Activated naive CD4-positive, alpha-beta T cell treated with Interleukin-2 at 50 U/mL for 16 hours (primary cell): ENCODE measurements around the gene MUC5AC.
"Not testable (repeated sequence)": the region's sequence is repeated elsewhere in the genome, so short reads cannot be mapped to it uniquely, and the experiment has no call there.

Experiments used
- DNase-seq: peaks from one replicate; pipeline ENCODE4 v3.0.0-alpha.2; 2020

MUC5AC gene, protein sequence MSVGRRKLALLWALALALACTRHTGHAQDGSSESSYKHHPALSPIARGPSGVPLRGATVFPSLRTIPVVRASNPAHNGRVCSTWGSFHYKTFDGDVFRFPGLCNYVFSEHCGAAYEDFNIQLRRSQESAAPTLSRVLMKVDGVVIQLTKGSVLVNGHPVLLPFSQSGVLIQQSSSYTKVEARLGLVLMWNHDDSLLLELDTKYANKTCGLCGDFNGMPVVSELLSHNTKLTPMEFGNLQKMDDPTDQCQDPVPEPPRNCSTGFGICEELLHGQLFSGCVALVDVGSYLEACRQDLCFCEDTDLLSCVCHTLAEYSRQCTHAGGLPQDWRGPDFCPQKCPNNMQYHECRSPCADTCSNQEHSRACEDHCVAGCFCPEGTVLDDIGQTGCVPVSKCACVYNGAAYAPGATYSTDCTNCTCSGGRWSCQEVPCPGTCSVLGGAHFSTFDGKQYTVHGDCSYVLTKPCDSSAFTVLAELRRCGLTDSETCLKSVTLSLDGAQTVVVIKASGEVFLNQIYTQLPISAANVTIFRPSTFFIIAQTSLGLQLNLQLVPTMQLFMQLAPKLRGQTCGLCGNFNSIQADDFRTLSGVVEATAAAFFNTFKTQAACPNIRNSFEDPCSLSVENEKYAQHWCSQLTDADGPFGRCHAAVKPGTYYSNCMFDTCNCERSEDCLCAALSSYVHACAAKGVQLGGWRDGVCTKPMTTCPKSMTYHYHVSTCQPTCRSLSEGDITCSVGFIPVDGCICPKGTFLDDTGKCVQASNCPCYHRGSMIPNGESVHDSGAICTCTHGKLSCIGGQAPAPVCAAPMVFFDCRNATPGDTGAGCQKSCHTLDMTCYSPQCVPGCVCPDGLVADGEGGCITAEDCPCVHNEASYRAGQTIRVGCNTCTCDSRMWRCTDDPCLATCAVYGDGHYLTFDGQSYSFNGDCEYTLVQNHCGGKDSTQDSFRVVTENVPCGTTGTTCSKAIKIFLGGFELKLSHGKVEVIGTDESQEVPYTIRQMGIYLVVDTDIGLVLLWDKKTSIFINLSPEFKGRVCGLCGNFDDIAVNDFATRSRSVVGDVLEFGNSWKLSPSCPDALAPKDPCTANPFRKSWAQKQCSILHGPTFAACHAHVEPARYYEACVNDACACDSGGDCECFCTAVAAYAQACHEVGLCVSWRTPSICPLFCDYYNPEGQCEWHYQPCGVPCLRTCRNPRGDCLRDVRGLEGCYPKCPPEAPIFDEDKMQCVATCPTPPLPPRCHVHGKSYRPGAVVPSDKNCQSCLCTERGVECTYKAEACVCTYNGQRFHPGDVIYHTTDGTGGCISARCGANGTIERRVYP (N-terminal part only)

DNA sequence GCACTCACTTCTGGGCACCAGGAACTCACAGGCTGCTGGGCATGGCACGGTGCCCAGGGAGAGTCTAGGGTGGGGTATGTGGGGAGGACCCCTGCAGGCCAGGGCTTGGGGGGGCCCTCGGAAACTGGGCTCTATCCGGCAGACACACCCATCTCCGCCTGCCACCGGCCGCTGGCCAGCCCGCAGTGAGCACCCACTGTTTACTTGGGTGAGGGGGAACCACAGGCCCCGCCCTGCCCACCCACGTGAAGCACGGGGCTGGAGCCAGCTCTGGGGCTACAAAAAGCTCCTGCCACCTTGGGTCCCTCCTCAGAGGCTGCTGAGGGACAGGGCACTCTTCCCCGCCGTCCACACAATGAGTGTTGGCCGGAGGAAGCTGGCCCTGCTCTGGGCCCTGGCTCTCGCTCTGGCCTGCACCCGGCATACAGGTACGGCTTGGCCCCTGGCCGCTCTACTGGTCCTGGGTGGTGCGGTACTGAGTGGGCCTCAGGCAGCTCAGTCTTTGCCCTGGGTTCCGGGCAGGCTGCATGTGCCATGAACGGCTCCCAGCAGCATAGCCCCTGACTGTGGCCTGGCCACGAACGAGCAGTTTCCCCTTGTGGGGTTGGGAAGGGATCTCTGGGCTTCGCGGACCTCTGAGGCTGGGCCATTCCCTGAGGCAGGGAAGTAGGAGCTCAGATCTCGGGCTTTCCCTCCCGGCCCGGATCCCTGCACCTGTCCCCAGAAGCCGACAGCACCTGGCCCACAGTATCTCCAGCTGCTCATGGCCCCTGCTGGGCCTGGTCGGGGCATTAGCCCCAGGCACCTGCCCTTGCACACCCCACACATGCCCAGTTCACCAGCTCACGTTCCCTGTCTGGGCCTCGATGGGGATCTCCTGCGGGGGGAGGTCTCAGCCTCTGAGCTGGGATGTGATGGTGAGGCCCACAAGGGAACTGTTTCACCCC is at the start of gene MUC5AC:
Gene MUC5AC (plus strand): TSS at position 309 of the 947 bp plus-strand sequence. CDS start 47 bp downstream, at position 356.
- no peak for DNase-seq

DNA sequence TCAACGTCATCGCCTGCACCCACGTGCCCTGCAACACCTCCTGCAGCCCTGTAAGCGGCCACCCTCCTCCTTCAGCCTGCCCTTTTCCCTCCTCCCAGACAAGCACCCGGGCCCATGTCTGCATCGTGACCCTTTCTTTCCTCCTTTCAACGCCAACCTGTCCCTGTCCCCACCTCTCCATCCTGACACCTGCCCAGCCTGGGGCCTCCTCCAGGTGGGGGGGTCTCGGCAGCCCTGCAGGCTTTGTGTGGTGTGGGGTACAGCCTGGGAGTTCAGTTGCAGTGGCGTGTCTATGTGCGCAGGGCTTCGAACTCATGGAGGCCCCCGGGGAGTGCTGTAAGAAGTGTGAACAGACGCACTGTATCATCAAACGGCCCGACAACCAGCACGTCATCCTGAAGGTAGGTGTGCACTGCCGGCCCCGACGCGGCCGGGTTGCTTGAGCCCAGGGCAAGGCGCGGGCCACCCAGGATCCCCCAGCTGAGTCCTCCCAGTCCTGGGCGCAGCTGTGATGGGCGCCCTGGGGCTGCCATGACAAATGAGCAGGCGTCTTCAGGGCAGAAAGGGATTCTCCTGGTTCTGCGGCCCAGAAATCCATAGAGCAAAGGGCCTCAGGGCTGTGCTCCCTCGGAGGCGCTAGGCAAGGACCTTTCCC is 49.4 kb upstream of the MUC5AC start:
- DNase-seq = no peak

DNA sequence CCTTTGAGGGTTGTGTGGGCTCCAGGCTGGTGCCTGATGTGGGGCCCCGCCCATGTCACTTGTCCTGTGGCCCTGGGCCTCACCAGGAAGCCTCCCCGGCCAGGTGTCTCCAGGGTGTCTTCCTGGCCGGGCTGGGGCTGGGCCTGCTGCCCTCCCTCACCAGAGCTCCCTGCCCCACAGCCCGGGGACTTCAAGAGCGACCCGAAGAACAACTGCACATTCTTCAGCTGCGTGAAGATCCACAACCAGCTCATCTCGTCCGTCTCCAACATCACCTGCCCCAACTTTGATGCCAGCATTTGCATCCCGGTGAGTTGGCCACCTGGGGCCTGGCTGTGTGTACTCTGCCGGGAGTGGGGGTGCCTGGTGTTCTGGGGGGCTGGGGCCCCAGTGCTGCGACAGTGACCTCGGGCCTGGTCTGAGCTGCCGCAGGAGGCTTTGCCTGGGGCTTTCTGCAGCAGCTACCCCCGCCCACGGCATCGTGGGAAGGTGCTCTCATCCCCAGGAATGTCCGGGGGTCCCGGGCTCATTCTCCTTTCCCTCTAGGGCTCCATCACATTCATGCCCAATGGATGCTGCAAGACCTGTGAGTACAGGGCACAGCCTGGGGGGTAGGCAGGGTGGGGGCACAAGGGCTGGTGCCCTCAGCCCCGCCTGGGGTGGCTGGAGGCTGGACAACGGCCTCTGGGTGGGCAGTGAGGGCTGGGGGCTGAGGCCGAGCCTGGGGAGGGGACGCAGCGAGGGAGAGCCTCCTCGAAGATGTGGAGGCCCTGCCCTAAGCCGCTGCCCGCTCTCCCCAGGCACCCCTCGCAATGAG is 48.4 kb upstream of the MUC5AC start:
- no peak for DNase-seq

DNA sequence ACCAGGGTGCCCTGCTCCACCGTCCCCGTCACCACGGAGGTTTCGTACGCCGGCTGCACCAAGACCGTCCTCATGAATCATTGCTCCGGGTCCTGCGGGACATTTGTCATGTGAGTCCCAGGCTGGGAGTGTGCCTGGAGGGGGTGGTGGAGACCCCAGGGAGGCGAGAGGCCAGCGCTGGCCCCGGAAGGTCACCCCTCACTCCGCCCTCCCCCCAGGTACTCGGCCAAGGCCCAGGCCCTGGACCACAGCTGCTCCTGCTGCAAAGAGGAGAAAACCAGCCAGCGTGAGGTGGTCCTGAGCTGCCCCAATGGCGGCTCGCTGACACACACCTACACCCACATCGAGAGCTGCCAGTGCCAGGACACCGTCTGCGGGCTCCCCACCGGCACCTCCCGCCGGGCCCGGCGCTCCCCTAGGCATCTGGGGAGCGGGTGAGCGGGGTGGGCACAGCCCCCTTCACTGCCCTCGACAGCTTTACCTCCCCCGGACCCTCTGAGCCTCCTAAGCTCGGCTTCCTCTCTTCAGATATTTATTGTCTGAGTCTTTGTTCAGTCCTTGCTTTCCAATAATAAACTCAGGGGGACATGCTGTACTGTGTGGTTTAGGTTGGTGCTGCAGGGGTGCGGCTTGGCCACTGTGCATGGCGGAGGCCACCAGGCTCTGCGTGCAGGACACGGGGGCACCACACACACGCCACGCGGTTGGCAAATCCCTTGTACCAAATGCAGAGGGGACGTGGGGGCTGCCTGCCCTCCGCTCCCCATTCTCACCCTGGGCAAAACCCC is 47.6 kb upstream of the MUC5AC start:
- no peak for DNase-seq

DNA sequence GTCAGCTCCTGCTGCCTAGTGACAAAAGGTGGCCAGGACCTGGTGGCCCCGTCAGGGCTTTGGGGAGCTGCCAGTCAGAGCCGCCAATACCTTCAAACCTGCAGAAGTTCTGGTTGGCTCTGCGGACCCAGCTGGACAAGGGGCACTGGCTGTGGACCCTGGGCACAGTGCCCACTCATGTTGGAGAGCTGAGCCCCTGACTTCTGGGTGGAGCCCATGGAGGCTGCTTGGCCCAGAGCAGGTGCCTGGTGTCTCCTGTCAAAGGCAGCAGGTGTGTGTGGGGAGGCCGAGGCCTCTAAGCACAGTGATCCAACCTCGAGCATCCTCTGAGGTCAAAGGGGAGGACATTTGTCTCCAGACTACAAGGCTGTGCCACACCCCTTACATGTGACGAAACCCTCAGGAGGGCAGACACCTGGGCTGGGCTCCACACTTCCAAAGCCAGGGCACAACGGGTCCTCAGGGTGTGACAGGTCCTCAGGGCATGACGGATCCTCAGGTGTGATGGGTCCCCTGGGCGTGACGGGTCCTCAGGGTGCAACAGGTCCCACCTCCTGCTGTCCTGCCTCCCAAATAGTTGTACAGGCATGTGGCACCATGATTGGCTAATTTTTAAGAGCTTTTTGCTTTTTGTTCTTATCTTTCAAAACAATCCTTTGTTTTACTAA is 46.1 kb upstream of the MUC5AC start:
- DNase-seq = no peak

DNA sequence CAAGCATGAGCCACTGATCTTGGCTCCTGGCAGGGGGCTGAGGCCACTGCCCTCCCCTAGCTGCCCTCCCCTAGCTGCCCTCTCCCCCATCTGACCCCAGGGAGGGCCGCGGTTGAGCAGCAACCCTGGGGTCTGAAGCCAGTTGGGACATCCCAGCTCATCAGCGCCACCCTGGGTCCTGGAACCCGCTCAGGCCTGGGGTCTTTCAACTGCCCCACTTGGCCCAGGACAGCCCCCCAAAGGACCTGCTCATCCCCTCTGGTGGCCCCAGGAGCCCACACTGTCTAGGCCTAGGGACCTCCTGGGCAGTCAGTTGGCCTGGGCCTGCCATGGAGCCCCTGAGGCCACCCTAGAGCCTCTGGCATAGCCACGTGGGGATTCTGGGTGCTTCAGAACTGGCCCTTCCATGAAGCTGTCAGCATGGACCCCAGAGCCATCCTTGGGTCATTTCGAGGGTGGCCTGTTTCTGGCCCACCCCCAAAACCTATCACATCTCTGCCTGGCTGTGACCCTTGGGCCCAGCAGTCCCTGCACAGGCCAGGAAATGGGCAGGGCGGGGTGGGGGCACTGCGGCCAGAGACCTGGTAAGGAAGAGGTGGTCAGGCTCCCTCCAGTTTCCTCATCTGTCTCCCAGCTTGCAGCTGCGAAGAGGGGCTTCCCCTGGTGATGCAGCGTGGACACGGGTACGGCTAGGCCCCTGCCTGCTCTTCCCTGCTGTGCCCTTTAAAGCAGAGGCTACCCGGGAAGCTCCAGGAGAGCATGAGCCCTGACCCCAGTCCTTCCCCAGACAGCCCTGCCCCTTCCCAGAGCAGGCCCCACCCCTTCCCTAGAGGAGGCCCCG is 45.2 kb upstream of the MUC5AC start:
- no peak for DNase-seq

DNA sequence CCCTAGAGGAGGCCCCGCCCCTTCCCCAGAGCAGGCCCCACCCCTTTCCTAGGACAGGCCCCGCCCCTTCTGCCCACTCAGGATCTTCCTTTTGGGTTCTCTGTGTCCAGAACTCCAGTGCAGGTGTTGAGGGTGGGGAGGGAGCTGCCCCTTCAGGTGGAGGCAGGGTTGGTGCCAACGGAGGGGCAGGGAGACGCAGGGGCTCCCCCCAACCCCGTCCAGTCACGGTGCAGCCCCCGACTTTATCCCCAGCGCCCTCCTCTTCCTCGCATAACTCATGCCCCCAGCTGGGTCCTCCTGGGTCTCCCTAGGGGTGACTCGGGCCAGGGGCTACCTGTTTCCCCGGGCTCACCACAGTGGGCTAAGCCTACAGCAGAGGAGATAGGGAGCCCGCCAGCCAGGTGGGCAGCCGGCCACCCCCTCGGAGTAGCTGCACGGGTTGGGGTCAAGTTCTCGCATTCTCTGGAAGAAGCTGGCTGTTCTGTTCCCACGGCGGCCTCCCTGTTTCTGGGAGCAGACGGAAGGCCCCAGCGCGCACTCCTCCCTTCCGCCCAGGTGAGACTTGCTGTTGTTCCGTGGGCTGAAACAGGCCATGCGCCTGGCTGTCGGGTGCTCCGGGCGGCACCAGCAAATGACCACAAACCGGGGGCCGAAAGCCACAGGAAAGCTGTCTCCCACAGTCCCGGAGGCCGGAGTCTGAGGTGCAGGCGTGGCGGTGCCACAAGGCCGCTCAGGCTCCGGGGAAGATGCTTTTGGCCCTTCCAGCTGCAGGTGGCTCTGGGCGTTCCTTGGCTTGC is 44.1 kb upstream of the MUC5AC start:
- no peak for DNase-seq

DNA sequence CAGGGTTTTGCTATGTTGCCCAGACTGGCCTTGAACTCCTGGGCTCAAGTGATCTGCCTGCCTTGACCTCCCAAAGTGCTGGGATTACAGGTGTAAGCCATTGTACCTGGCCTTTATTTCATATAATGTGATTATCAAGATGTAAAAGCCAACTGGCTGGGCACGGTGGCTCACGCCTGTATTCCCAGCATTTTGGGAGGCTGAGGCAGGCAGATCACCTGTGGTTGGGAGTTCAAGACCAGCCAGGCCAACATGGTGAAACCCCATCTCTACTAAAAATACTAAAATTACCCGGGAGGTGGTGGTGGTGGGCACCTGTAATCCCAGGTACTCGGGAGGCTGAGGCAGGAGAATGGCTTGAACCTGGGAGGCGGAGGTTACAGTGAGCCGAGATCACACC is 42.5 kb upstream of the MUC5AC start:
- not testable (repeated sequence) for DNase-seq

DNA sequence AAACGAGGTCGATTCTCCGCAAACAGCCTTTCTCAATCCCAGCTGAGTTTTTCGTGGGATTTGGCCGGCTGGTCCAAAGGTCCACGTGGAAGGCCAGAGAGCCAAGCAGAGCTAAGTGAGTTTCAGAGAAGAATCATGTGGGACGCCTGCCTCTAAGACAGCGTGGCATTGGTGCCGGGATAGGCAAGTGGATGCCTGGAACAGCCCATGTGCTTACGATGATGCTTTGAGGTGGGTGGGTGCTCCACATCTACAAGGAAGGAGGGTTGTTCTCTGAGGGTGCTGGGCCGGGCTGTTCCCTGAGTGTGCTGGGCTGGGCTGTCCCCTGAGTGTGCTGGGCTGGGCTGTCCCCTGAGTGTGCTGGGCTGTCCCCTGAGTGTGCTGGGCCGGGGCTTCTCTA is 41.6 kb upstream of the MUC5AC start:
- no peak for DNase-seq

DNA sequence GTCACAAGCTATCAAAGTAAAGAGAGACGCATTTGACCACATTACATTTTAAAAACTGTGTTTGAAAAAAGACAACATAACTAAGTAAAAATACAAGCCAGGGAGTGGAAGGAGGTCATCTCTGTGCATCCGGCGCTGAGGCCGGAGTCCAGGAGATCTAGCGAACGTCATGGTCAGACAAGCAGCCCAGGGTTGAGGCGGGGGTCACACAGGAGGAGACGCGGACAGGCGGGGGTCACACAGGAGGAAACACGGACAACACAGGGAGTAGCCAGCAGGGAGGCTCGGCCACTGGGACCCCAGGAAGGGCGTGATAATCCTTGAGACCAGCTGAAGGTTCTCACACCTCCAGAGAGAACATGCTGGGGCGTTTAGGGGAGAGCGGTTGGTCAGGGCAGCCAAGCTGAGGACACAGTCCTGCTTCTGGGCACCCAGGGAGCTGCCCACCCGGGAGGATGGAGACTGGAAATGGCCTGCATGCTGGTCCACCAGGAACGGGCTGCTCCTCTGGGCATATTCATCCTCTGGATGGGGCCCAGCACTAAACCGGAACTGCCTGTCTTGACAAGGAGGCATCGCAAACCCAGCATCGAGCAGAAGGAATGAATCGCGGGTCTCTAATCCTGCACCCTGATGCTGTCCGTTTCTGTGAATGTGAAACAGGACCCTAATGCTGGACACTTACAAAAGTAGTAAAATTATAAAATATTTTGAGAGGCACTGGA is 40.9 kb upstream of the MUC5AC start:
- no peak for DNase-seq

DNA sequence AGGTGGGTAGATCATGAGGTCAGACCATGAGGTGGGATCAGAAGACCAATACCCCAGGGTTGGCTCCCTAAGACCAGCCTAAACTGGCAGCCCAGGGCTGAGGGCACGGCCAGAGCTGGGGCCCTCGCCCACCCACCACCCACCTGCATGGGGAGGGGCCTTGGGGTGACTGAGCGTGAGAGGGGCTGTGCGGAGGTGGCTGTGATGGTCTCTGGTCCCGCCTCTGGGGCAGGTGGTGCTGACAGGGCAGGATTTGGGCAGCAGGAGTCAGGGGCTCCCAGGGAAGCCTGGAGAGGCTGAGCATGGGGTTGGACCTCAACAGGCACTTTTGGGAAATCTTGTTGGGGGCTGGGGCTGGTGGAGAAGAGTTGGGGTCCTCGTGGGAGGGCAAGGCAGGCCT is 39.8 kb upstream of the MUC5AC start:
- no peak for DNase-seq

DNA sequence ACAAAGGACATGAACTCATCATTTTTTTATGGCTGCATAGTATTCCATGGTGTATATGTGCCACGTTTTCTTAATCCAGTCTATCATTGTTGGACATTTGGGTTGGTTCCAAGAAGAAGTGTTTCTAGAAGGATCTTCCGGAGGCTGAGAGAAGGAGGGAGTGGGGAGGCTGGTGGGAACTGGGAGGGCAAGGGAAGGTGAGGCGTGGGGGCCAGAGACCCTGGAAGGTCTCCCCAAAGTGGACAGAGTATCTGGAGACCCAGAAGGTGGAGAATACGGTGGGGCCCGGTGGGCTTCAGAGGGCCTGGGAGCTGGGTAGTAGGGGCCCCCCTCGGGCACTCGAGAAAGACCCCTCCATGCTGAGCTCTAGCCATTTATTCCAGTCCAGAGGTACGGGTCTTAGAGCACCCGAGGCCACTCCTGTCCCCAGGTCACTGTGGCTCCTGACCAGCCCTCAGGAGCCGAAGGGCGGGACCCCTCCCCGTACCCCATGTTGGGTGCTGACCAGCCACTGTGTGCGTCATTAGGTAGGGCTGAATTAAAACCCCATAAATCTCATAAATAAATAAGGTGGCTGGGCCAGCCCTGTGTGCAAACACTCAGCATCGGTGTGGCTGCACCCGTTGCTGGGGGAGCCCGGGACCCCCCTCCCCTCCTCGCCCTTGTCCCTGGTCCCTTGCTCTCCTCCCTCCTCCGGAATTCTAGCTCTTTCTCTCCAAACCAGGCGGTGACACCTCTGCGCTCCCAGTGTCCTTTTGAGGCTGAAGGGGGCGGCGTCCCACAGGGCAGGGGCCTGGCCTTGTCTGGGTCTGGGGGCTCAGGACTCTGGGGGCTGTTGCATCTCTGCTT is 38.8 kb upstream of the MUC5AC start:
- no peak for DNase-seq

DNA sequence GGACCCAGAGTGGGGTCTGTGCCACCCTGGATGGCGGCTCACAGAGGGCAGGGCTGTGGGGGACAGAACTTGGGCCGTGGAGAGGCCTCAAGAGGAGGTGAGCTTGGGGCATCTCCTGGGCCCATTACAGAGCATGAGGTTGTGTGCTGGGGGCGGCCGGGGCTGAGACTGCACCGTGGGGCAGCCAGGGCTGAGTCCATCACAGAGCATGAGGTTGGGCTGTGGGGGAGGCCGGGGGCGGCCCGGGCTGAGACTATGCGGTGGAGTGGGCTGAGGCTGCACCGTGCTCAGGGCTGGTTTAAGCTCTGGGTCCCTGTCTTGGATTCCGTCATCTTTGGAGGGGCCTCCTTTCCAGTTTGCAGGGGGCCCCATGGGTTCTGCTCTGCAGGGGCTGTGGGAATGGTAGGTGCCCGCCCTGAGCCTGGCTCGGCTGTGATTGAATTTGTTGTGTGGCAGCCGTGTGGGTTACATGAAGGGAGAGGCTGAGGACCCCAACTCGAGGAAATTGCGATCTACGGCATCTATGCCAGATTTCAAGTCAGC is 38.1 kb upstream of the MUC5AC start:
- DNase-seq = no peak

DNA sequence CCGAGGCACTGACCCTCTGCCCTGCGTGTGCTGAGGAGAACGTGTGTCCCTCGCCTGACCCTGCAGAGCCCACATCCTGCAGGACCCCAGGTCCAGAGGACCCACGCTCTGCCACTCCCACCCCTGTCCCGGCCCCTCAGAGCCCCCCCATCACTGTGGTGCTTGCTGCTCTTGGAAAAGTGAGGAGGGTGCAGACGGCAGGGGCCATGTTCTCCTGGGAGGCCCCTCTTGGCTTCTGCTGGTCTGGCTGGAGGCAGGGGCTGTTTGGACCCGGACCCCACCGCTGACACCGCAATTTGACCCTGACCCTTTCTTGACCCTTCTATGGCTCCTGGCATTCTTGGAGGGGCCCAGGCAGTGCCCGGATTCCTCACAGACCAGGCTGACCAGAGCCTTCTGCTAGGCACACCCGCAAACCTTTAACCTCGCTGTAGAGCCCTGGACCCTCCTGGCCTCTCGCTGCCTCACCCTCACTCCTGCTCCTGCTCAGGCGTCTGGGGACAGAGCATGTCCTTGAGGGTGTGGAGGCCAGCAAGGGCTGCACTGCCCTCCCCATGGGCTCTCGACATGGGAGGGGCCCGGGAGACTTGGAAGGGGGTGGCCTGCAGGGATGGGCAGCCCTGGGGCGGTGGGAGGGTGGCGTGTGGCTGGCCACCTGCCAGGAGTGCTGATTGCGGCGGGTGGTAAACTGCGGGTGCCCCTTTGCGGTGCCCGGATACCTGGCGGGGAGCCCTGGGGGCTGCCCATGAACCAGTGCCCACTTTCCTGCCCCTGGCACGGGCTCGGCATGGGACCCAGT is 37.0 kb upstream of the MUC5AC start:
- no peak for DNase-seq
